GM12801 (cell line): ENCODE measurements around the gene SKAP2.

ENCODE experiments used
- TF ChIP-seq, protein P1 (sequence below): IDR thresholded peaks from one replicate; pipeline ENCODE4 v1.5.1; 2011; ENCODE audit warnings: control low read depth; ENCODE audit not compliant: insufficient read length; ENCODE audit errors: extremely low read depth

Gene SKAP2

DNA sequence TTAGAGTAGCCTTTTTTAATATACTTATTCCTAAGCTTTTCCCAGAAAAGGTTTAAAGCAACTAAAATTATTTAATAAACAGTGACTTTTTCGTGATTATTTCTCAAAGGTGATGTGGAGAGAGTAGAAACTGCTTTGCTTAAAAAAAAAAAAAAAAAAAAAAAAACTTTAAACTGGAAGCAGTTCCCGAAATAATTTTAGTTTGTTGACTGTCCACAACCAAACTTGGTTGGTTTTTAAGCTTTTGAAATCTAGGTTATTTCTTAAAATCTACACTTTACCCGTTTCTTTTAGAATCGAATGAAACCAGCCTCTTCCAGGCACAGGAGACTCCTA is 7.3 kb downstream of the SKAP2 start:
- TF ChIP-seq, protein P1, sequence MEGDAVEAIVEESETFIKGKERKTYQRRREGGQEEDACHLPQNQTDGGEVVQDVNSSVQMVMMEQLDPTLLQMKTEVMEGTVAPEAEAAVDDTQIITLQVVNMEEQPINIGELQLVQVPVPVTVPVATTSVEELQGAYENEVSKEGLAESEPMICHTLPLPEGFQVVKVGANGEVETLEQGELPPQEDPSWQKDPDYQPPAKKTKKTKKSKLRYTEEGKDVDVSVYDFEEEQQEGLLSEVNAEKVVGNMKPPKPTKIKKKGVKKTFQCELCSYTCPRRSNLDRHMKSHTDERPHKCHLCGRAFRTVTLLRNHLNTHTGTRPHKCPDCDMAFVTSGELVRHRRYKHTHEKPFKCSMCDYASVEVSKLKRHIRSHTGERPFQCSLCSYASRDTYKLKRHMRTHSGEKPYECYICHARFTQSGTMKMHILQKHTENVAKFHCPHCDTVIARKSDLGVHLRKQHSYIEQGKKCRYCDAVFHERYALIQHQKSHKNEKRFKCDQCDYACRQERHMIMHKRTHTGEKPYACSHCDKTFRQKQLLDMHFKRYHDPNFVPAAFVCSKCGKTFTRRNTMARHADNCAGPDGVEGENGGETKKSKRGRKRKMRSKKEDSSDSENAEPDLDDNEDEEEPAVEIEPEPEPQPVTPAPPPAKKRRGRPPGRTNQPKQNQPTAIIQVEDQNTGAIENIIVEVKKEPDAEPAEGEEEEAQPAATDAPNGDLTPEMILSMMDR = no peak

DNA sequence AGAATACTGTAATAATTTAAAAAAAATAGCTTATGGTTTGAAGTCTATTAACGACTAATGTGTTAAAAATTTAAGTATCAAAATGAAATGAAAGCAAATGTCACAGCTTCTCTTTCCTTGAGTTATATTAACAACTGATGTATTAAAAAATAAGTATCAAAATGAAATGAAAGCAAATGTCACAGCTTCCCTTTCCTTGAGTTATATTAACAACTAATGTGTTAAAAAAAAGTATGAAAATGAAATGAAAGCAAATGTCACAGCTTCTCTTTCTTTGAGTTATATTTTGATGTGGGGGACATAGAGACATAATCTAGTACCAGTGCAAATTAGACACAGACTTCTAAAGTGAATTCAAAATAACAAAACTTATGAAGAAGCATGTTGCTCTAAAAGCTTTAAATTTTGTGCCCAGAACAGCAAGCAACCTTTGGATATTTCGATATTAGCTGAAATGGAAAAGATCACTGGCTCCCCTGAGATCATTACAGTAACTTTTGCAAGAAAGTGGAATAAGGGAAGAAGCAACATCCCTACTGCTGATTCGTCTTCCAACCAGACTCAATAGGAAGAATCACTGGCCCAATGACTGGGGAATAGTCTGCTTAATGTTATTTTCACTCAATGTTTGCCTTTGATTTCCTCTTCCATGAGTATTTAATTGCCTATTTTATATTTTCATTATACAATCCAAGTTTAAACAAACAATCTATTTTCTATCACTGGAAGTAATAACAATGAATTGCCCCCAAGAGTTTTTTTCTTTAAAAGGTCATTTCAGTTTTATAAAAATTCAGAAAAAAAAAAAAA is 8.0 kb downstream of the SKAP2 start:
- TF ChIP-seq, protein P1 = no peak

DNA sequence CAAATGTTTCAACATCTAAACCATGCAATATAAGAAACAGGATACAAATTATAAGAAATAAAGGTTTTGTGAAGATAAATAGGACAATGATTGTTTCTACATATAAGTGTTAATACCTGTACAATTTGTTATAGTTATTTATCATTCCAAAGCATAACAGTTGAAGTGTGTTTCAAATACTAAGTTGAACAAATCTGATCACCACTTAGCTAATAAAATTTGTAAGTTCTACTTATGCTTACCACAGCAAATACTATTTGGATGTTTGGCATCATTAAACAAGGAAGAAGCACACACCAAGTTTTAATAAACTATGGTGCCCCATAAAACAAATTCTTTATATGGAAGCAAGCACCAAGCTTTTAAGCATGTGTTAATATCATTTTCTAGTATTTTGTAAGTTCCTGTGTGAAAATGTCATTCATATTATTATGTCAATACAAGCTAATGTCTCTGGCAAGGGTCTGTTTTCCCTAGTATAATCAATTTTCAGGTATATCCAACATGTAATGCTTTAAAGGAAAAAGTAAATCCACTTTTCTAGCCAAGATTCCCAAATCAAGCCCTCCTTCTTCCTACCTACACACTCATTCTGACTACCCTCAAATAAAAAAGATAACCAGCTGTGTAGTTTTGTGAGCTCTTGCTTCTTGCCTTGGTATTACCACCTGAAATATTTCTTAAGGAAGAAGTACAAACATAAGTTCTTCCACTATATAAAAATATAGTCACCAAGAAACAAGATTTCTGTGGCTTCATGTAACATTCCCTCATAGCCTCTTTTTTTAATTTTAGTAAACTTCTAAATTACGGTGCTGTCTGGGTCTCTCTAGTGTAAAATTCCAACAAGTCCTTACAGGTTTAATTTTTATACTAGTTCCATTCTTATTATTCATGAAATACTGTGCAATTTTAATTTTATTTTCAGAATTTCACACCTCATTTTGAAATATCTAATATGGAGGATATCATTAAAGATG is 9.2 kb downstream of the SKAP2 start:
- TF ChIP-seq, protein P1 = no peak

DNA sequence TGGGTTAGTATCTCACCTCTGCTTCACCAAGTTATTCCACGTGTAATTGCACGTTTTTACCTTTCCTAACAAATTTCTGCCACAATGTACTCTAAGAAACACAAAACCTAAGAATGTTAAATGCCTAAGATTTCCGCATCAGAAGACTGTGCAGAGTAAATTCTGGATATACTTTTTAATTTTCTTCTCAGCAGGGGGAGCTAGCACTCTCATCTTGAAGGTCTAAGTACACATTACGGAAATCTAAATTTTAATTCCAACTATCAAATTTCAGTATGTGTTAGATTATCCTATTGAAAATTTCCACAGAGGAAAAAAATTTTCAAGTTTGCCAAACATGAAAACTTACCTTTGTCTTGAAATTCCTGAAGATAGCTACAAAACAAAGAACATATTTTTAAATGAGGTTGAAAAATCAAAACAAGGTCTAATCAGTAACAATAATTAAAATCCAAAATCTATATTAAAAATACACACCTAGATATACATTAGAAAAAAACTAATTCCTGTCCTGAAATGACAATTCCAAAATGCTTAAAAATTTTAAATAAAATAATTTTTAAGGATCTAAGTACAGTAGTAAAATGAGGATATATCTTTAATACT is 10.5 kb downstream of the SKAP2 start:
- TF ChIP-seq, protein P1 = no peak

DNA sequence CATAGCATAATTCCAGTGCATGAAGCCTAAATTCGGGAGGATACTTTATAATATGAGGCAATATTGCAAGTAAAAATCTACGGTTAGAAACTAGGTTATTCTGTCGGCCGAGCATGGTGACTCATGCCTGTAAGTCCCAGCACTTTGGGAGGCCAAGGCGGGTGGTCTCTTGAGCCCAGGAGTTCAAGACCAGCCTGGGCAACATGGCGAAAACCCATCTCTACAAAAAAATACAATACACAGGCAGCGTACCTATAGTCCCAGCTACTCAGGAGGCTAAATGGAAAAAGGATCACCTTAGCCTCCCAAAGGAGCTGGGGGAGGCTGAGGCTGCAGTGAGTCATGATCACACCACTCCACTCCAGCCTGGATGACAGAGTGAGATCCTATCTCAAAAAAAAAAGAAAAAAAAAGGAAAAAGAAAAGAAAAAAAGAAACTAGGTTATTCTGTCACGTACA is 14.2 kb downstream of the SKAP2 start:
- TF ChIP-seq, protein P1 = no peak

DNA sequence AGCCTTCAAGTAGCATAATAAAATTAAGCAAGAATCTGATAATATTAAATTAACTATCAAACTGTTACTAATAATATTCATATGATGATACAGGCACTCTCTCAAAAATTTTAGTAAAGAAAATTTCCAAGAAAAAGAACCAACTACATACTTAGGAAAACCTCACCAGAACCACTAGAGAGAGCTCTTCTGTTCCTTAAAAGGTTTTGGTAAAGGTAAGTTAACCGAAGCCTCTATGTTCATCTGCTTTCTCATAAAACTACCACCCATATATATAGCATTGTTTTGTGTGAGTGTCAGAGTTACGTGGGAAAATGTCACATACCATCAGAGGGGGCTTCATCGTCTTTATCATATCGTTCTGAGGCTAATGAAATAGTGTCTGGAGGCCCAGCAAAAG is 20.7 kb downstream of the SKAP2 start:
- TF ChIP-seq, protein P1 = no peak

DNA sequence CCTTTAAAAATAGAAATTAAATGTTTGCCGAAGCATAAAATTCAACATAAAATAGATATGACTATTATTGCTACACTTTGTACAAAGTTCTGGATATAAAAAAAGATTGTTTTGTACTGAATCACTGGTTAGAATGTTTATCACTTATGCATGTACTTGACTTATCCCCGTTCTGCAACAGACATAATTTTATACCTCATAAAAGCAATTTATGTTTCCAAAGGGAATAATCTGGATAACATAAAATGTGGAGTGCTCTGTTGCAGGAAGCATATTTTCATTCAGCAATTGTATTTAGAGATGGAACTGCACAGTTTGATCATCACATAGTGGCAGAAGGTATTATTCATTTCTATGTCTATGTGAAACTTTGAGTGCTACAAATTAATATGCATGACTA is 21.5 kb downstream of the SKAP2 start:
- TF ChIP-seq, protein P1 = no peak
